K562 (cell line): ENCODE measurements around the gene PRRT2. TPM values are rescaled to one million over a fixed set of nuclear protein-coding genes. Genes with fewer than 3 reads are reported as not detected.

ENCODE experiments used
- ATAC-seq: fragments of 200-7000 bp; cut with Tn5 transposase; 3 replicates; pipeline ENCODE4 v1.9.1; 2020; ENCODE audit warnings: moderate library complexity
- BruUV-seq: library from RNA; stranded (reverse); fragments of 400-500 nt; replicated peaks from 2 replicates; lab custom pipeline; 2021; lab: Mats Ljungman, UMichigan
- CTCF ChIA-PET: fragments of 300-600 bp; formaldehyde crosslinking; extraction: SDS; loops from one replicate; lab custom pipeline; 2021; ENCODE audit warnings: low intra/inter-chr PET ratio; lab: Yijun Ruan, JAX
- POLR2A ChIA-PET: fragments of 300-600, 350-650 bp; sonication (Branson Sonifier 250); formaldehyde crosslinking; extraction: SDS; loops from one replicate; lab custom pipeline; 2021; ENCODE audit warnings: antibody characterized with exemption, inconsistent platforms; lab: Yijun Ruan, JAX
- DNase-seq, 4 experiments: peaks; one replicate each; pipeline versions ENCODE4 v3.0.0 to v3.0.0-alpha.2; 2011 to 2018; ENCODE audit warnings: low spot score in 3 of 4, mixed read lengths in 3 of 4; ENCODE audit errors: extremely low read depth in 1 of 4
- FAIRE-seq: peaks from 2 replicates; lab custom pipeline; 2011; peaks lifted over from hg19 to GRCh38; lab: Jason Lieb, UNC
- H2AFZ ChIP-seq: 2 replicates; pipeline ENCODE4 v1.6.0; 2011; ENCODE audit warnings: low read depth, low read length, control low read depth, inconsistent platforms
- H3K27ac ChIP-seq: fragments of 200-600 bp; 3 replicates; pipeline ENCODE4 v1.8.0; 2011; ENCODE audit warnings: low read depth, mild to moderate bottlenecking, control low read depth, inconsistent platforms, low read length, moderate library complexity, mixed read lengths; ENCODE audit errors: extremely low read depth
- H3K27me3 ChIP-seq, 2 experiments: fragments of 300-600 bp in 1 of 2; 2 replicates in 1 of 2; 3 replicates in 1 of 2; pipeline versions ENCODE4 v1.6.0 to v1.8.0; 2011; ENCODE audit warnings: inconsistent platforms in 2 of 2, low read length in 2 of 2, mild to moderate bottlenecking in 1 of 2, mixed read lengths in 1 of 2, moderate library complexity in 1 of 2; ENCODE audit not compliant: control insufficient read depth in 2 of 2, insufficient read depth in 2 of 2
- H3K36me3 ChIP-seq: fragments of 300-600 bp; 3 replicates; pipeline ENCODE4 v1.8.0; 2011; ENCODE audit warnings: mild to moderate bottlenecking, low read length, inconsistent platforms; ENCODE audit not compliant: control insufficient read depth, insufficient read depth
- H3K4me1 ChIP-seq, 2 experiments: fragments of 200-600 bp in 1 of 2; replicated peaks in 1 of 2; 2 replicates in 1 of 2; 3 replicates in 1 of 2; pipeline versions ENCODE4 v1.5.1 to v1.8.0; 2011; ENCODE audit warnings: inconsistent platforms in 2 of 2, low read length in 2 of 2, mild to moderate bottlenecking in 1 of 2, mixed read lengths in 1 of 2, moderate library complexity in 1 of 2; ENCODE audit not compliant: control insufficient read depth in 2 of 2, insufficient read depth in 2 of 2
- H3K4me2 ChIP-seq: 2 replicates; pipeline ENCODE4 v1.6.1; 2011; ENCODE audit warnings: low read length, control low read depth, inconsistent platforms, mixed read lengths; ENCODE audit not compliant: insufficient read depth
- H3K4me3 ChIP-seq: fragments of 200-600 bp; sonication (generic), shearing (Covaris generic); 2 replicates; pipeline ENCODE4 v1.5.1; 2016; ENCODE audit warnings: control low read depth, inconsistent platforms
- H3K79me2 ChIP-seq: fragments of 200-600 bp; 3 replicates; pipeline ENCODE4 v1.8.0; 2011; ENCODE audit warnings: low read length, inconsistent platforms; ENCODE audit not compliant: control insufficient read depth, insufficient read depth
- H3K9ac ChIP-seq, 2 experiments: 2 replicates each; pipeline versions ENCODE4 v1.6.0 to v1.6.1; 2011; ENCODE audit warnings: low read depth in 2 of 2, low read length in 2 of 2, control low read depth in 1 of 2, inconsistent platforms in 1 of 2, mild to moderate bottlenecking in 1 of 2, mixed read lengths in 1 of 2; ENCODE audit not compliant: insufficient read depth in 1 of 2
- H3K9me1 ChIP-seq: one replicate; pipeline ENCODE4 v1.6.0; 2011; ENCODE audit warnings: inconsistent platforms, mild to moderate bottlenecking, low read length, moderate library complexity; ENCODE audit not compliant: control insufficient read depth, insufficient read depth
- H3K9me3 ChIP-seq: replicated peaks from 2 replicates; pipeline ENCODE4 v1.5.1; 2011; ENCODE audit warnings: low read depth, low read length, inconsistent platforms; ENCODE audit not compliant: control insufficient read depth, insufficient read depth
- H4K20me1 ChIP-seq: replicated peaks from 2 replicates; pipeline ENCODE4 v1.6.1; 2011; ENCODE audit warnings: low read length, inconsistent platforms, mixed read lengths; ENCODE audit not compliant: control insufficient read depth, insufficient read depth
- CREM ChIP-seq: IDR thresholded peaks from 2 replicates; pipeline ENCODE4 v1.6.1; 2014; ENCODE audit warnings: antibody characterized with exemption, low read depth
- HDAC2 ChIP-seq: fragments of 450-650 bp; IDR thresholded peaks from 2 replicates; pipeline ENCODE4 v1.6.1; 2016; ENCODE audit warnings: mild to moderate bottlenecking
- LCOR ChIP-seq: sonication (generic); formaldehyde crosslinking; IDR thresholded peaks from 2 replicates; pipeline ENCODE4 v1.8.0; 2022; ENCODE audit warnings: mild to moderate bottlenecking, missing genetic modification reagents
- ZBTB1 ChIP-seq: sonication (generic); formaldehyde crosslinking; IDR thresholded peaks from 2 replicates; pipeline ENCODE4 v1.8.1; 2023; ENCODE audit warnings: missing genetic modification reagents, low read depth, mild to moderate bottlenecking, borderline replicate concordance
- ZNF124 ChIP-seq: sonication (generic); formaldehyde crosslinking; IDR thresholded peaks from 2 replicates; pipeline ENCODE4 v1.8.1; 2022; ENCODE audit warnings: missing genetic modification reagents
- ZNF354B ChIP-seq: fragments of 250-450 bp; sonication (Bioruptor Pico); IDR thresholded peaks from 2 replicates; pipeline ENCODE4 v1.4.0; 2020
- ZZZ3 ChIP-seq: fragments of 450-650 bp; IDR thresholded peaks from 2 replicates; pipeline ENCODE4 v1.6.1; 2016; ENCODE audit warnings: antibody characterized with exemption, mild to moderate bottlenecking, moderate library complexity
- WGBS: fragments of 100-300 bp; shearing (Covaris generic); methylation state at CpG from one replicate; pipeline ENCODE4 v1.1.6; 2016; ENCODE audit warnings: low coverage, mixed read lengths; ENCODE audit not compliant: insufficient coverage; ENCODE audit errors: missing lambda C conversion rate; 5-methylcytosine and 5-hydroxymethylcytosine counted together
- in situ Hi-C: fragments of 300-500 bp; cut with MboI; formaldehyde crosslinking; loops from 4 replicates; pipeline ENCODE4 v1.15.0; 2018; ENCODE audit warnings: inconsistent platforms, mixed read lengths
- intact Hi-C: fragments of 100-400 bp; cut with micrococcal nuclease; formaldehyde crosslinking; loops from 2 replicates; pipeline ENCODE4 v1.14.2; 2022
- polyA plus RNA-seq, 8 experiments: library from polyadenylated mRNA; depleted of rRNA in 4 of 8; stranded (reverse) in 5 of 8; unstranded in 3 of 8; fragments of >200 nt; fragmentation: Nextera tagmentation in 2 of 8; fragmentation: Illumina TruSeq in 1 of 8; extraction: Ambion mirVana in 2 of 8; extraction: Trizol in 1 of 8; gene quantifications; 2 replicates each; pipeline versions ENCODE4 v1.2.1 to v1.2.3, GENCODE V29; 2011 to 2014; ENCODE audit warnings: inconsistent platforms in 1 of 8, missing spikeins in 1 of 8
- total RNA-seq, 7 experiments: library from RNA; depleted of rRNA in 6 of 7; stranded (reverse); fragments of >200 nt in 6 of 7; fragmentation: Illumina TruSeq in 2 of 7; extraction: Trizol in 2 of 7; gene quantifications; 2 replicates each; pipeline versions ENCODE4 v1.2.1 to v1.2.3, GENCODE V29; 2011 to 2021; ENCODE audit warnings: low replicate concordance in 1 of 7
- TF ChIP-seq, protein P1 (sequence below): sonication (generic); formaldehyde crosslinking; IDR thresholded peaks from 2 replicates; pipeline ENCODE4 v1.8.1; 2023; ENCODE audit warnings: mild to moderate bottlenecking, missing genetic modification reagents
- TF ChIP-seq, protein P2 (sequence below): fragments of 450-650 bp; formaldehyde crosslinking; IDR thresholded peaks from 2 replicates; pipeline ENCODE4 v1.4.0; 2020; ENCODE audit warnings: mild to moderate bottlenecking, moderate library complexity
- TF ChIP-seq, protein P3 (sequence below): sonication (generic); formaldehyde crosslinking; IDR thresholded peaks from 2 replicates; pipeline ENCODE4 v1.9.0; 2022; ENCODE audit warnings: mild to moderate bottlenecking, missing genetic modification reagents
- TF ChIP-seq, protein P4 (sequence below): fragments of 450-650 bp; formaldehyde crosslinking; conservative IDR thresholded peaks from 2 replicates; pipeline ENCODE4 v1.4.0; 2022; ENCODE audit warnings: mild to moderate bottlenecking, missing genetic modification characterization
- TF ChIP-seq, protein P5 (sequence below): fragments of 450-650 bp; IDR thresholded peaks from 2 replicates; pipeline ENCODE4 v1.6.1; 2016; ENCODE audit warnings: borderline replicate concordance

Gene PRRT2
- total and polyA plus RNA-seq, 9 of the 15 experiments (the other 6 are each of a cell fraction or from before 2014, with no cell fraction given): 0.11 to 1.0 (median 0.42) TPM; not detected in 2

DNA sequence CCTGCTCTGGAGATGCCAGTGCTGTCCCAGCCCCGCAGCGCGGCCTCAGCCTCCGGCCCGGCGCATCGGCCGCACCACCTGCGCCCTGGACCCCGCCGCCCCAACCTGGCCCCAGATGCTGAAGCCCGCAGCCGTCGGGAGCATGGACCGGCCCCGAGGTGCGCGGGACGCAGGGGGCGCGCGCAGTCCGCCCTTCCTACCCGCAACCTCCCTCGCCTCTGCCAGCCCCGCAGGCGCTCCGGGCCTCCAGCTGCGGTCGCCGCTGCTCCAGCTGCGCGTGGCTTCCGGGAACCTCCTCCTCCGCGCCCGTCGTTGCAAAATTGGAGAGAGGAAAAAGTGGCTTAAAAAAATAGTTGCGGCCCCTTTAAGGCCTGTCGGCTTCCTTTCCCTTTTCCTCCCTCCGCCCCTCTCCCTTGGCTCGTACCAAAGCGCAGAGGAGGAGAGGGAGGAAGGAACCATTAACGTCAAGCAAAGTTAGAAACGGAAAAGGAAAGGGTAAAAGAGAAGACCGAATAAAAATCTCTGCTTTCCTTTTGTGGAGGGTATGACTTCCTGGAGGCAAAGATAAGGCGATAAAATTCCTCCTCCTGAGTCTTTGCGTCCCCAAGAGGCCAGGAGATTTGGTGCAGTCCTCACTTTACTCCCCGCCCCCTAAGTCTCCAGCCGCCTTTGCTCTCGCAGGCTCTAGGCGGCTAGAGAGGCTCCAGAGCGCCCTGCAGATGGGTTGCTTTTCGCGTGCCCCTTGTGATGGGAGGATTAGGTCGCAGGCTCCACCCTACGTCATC, 51.1 kb downstream of the PRRT2 start, which contains the start of gene CDIPT:
TSS of gene CDIPT (minus strand) at position 343 of the 785 bp plus-strand sequence. CDS start 369 bp downstream, outside the sequence.
- Histone ChIP-seq H3K9me3 (no peaks in the 10 kb centered on the region), H3K36me3 (peaks cover 27% of the 10 kb centered on the region; the same call in 2 of the 3 replicates), H3K79me2 (peaks cover 11% of the 10 kb centered on the region; the same call in 2 of the 3 replicates), H3K4me3 (peak within 1 kb of the TSS; percentile 98), H4K20me1 (no peaks in the 10 kb centered on the region), H2AFZ (peak within 1 kb of the TSS; percentile 99), H3K9ac (peak within 1 kb of the TSS; percentile 93), H3K27ac (peak within 1 kb of the TSS; percentile 99), H3K27me3 (no peaks in the 10 kb centered on the region; a peak in 1 of 5 replicates), H3K9me1 (no peaks in the 10 kb centered on the region), H3K4me1 (peaks cover 0 to 32% of the 10 kb centered on the region in 2 experiments; a peak in 3 of 5 replicates), H3K4me2 (peak within 1 kb of the TSS; percentile 96)
- CTCF ChIA-PET: interaction anchor here (1.3 to 1.7 kb wide), 2 partner anchors 142 to 159 kb away, joined by 5 to 7 read pairs; no protein-coding TSS in a partner anchor
- in situ Hi-C loops: no loop called here
- under 1% methylated on average over 43 of the region's 57 CpGs for WGBS
- intact Hi-C loops: loop anchor here (5.0 kb wide), 1 partner anchor 144 kb away; no protein-coding TSS in a partner anchor
- POLR2A ChIA-PET: interaction anchor here (0.6 to 1.5 kb wide), 7 partner anchors 9 to 187 kb away, joined by 3 to 6 read pairs (median 5); no protein-coding TSS in a partner anchor
- peak; percentile 97 for ATAC-seq
- FAIRE-seq: peak; percentile 99
- DNase-seq: peak; percentile 90 to 98 (median 92)
- BruUV-seq: TSS peak; percentile 82
- TF ChIP-seq, protein P1, sequence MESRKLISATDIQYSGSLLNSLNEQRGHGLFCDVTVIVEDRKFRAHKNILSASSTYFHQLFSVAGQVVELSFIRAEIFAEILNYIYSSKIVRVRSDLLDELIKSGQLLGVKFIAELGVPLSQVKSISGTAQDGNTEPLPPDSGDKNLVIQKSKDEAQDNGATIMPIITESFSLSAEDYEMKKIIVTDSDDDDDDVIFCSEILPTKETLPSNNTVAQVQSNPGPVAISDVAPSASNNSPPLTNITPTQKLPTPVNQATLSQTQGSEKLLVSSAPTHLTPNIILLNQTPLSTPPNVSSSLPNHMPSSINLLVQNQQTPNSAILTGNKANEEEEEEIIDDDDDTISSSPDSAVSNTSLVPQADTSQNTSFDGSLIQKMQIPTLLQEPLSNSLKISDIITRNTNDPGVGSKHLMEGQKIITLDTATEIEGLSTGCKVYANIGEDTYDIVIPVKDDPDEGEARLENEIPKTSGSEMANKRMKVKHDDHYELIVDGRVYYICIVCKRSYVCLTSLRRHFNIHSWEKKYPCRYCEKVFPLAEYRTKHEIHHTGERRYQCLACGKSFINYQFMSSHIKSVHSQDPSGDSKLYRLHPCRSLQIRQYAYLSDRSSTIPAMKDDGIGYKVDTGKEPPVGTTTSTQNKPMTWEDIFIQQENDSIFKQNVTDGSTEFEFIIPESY (CRISPR knock-in tag): peak; percentile 8; the same call in 1 of the 2 replicates
- TF ChIP-seq, protein P2, sequence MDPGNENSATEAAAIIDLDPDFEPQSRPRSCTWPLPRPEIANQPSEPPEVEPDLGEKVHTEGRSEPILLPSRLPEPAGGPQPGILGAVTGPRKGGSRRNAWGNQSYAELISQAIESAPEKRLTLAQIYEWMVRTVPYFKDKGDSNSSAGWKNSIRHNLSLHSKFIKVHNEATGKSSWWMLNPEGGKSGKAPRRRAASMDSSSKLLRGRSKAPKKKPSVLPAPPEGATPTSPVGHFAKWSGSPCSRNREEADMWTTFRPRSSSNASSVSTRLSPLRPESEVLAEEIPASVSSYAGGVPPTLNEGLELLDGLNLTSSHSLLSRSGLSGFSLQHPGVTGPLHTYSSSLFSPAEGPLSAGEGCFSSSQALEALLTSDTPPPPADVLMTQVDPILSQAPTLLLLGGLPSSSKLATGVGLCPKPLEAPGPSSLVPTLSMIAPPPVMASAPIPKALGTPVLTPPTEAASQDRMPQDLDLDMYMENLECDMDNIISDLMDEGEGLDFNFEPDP (CRISPR knock-in tag): no peak
- TF ChIP-seq, protein P3, sequence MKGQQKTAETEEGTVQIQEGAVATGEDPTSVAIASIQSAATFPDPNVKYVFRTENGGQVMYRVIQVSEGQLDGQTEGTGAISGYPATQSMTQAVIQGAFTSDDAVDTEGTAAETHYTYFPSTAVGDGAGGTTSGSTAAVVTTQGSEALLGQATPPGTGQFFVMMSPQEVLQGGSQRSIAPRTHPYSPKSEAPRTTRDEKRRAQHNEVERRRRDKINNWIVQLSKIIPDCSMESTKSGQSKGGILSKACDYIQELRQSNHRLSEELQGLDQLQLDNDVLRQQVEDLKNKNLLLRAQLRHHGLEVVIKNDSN: no peak
- TF ChIP-seq ZZZ3 (no peak), ZNF124 (CRISPR knock-in tag) (no peak), ZBTB1 (CRISPR knock-in tag) (peak; percentile 54; the same call in 1 of the 2 replicates), CREM (peak; percentile 97), ZNF354B (CRISPR knock-in tag) (no peak), LCOR (CRISPR knock-in tag) (peak; percentile 41; the same call in 1 of the 2 replicates), HDAC2 (peak; percentile 91)
- TF ChIP-seq, protein P4, sequence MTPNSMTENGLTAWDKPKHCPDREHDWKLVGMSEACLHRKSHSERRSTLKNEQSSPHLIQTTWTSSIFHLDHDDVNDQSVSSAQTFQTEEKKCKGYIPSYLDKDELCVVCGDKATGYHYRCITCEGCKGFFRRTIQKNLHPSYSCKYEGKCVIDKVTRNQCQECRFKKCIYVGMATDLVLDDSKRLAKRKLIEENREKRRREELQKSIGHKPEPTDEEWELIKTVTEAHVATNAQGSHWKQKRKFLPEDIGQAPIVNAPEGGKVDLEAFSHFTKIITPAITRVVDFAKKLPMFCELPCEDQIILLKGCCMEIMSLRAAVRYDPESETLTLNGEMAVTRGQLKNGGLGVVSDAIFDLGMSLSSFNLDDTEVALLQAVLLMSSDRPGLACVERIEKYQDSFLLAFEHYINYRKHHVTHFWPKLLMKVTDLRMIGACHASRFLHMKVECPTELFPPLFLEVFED (CRISPR knock-in tag): 0 out of 2 replicates have a peak, but pooled peaks have one; percentile 17
- TF ChIP-seq, protein P5, sequence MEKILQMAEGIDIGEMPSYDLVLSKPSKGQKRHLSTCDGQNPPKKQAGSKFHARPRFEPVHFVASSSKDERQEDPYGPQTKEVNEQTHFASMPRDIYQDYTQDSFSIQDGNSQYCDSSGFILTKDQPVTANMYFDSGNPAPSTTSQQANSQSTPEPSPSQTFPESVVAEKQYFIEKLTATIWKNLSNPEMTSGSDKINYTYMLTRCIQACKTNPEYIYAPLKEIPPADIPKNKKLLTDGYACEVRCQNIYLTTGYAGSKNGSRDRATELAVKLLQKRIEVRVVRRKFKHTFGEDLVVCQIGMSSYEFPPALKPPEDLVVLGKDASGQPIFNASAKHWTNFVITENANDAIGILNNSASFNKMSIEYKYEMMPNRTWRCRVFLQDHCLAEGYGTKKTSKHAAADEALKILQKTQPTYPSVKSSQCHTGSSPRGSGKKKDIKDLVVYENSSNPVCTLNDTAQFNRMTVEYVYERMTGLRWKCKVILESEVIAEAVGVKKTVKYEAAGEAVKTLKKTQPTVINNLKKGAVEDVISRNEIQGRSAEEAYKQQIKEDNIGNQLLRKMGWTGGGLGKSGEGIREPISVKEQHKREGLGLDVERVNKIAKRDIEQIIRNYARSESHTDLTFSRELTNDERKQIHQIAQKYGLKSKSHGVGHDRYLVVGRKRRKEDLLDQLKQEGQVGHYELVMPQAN: no peak; the same call in 1 of the 2 replicates
